Mesothelial cell of epicardium (in vitro differentiated cells): ENCODE results near the gene HSD17B8. TPM values are rescaled to one million over a fixed set of nuclear protein-coding genes. Genes with fewer than 3 reads are reported as not detected.
A peak's percentile ranks its signal among the peaks of the same experiment; 100 is the strongest.

Source experiments
- DNase-seq, 2 experiments: peaks; one replicate each; pipeline ENCODE4 v3.0.0; 2021; ENCODE audit warnings: low spot score in 2 of 2; ENCODE audit not compliant: unreplicated experiment in 2 of 2
- H3K27ac Mint-ChIP-seq: 2 replicates; pipeline ENCODE4 v1.8.0; 2021; ENCODE audit warnings: mixed read lengths
- H3K27me3 Mint-ChIP-seq: 2 replicates; pipeline ENCODE4 v1.8.0; 2021; ENCODE audit warnings: low read depth, mixed read lengths
- H3K36me3 Mint-ChIP-seq: 2 replicates; pipeline ENCODE4 v1.8.0; 2021; ENCODE audit warnings: mixed read lengths
- H3K4me1 Mint-ChIP-seq: 2 replicates; pipeline ENCODE4 v1.8.0; 2021; ENCODE audit warnings: mixed read lengths
- H3K4me3 Mint-ChIP-seq: 2 replicates; pipeline ENCODE4 v1.8.0; 2021; ENCODE audit warnings: mild to moderate bottlenecking, moderate library complexity, mixed read lengths
- H3K9me3 Mint-ChIP-seq: 2 replicates; pipeline ENCODE4 v1.8.0; 2021; ENCODE audit warnings: mixed read lengths
- total RNA-seq: library from RNA; stranded (reverse); gene quantifications from 3 replicates; pipeline ENCODE4 v1.2.1, GENCODE V29; 2021
- TF ChIP-seq, protein P1 (sequence below): fragments of 200-600 bp; sonication (generic); IDR thresholded peaks from one replicate; pipeline ENCODE4 v1.5.0; 2021; ENCODE audit warnings: antibody characterized with exemption; ENCODE audit not compliant: unreplicated experiment

HSD17B8 gene
- total RNA-seq, 1 donor from 2014 or later: 15.0 TPM

DNA sequence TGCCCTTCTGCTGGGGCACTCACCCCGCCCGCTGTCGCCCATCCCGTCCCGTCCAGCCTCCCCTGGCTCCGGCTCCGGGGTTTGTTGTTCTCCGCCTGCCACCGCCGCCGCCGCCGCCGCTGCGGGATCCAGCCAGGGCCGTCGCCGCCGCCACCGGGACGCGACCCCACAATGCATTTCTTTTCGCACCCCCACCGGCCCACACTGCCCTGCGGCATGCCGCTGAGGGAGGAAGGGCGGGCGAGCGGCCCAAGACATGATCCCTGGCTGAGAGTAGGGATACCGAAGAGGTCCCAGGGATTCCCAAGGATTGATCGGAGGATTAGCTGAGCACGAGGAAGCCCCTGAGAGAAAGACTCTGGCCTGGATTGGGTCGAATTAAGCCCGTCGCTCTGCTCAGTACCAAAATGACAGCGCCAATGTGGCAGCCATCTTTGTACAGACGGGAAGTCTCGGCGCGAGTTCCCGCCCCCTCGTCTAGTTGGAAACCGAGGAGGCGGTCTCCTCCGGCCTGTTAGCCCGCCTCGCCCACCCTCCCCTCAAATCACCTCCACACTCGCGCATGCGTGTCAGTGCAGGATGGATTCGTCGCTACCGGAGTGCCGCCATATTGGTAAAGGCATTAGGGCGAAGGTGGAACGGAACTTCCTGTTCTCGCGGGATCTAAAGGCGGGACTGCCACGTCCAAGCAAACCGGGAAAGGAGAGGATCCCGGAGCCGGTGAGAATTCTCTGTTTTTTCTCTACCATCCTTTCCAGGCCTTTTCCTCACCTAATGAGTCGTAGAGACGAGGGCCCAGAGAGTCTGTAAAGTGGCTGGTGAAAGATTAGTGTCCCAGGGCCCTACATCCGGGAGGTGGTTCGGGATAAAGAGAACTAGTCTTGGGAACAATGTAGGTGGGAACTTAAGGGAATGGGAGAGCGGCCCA is 4.0 kb upstream of the HSD17B8 start, which contains the start of the genes RXRB and SLC39A7:
TSS of gene RXRB (minus strand) at position 447 of the 928 bp plus-strand sequence. CDS start at position 258, 189 bp downstream.
TSS of gene SLC39A7 (plus strand) at position 649 of the 928 bp plus-strand sequence. CDS start 379 bp downstream, outside the sequence.
- Mint-ChIP-seq H3K36me3 (peaks cover 23% of the 10 kb centered on the region), H3K9me3 (no peaks in the 10 kb centered on the region), H3K27me3 (no peaks in the 10 kb centered on the region), H3K27ac (peak within 1 kb of the TSS; percentile 99), H3K4me1 (peaks cover 64% of the 10 kb centered on the region), H3K4me3 (peak within 1 kb of the TSS; percentile 99)
- peak; percentile 98 for DNase-seq
- TF ChIP-seq, protein P1, sequence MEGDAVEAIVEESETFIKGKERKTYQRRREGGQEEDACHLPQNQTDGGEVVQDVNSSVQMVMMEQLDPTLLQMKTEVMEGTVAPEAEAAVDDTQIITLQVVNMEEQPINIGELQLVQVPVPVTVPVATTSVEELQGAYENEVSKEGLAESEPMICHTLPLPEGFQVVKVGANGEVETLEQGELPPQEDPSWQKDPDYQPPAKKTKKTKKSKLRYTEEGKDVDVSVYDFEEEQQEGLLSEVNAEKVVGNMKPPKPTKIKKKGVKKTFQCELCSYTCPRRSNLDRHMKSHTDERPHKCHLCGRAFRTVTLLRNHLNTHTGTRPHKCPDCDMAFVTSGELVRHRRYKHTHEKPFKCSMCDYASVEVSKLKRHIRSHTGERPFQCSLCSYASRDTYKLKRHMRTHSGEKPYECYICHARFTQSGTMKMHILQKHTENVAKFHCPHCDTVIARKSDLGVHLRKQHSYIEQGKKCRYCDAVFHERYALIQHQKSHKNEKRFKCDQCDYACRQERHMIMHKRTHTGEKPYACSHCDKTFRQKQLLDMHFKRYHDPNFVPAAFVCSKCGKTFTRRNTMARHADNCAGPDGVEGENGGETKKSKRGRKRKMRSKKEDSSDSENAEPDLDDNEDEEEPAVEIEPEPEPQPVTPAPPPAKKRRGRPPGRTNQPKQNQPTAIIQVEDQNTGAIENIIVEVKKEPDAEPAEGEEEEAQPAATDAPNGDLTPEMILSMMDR: no peak

DNA sequence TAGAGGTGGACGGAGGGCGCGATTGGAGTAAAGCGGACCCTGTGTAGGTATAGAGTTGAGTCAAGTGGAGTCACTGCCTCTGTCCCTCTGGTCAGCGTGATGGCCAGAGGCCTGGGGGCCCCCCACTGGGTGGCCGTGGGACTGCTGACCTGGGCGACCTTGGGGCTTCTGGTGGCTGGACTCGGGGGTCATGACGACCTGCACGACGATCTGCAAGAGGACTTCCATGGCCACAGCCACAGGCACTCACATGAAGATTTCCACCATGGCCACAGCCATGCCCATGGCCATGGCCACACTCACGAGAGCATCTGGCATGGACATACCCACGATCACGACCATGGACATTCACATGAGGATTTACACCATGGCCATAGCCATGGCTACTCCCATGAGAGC is 3.3 kb upstream of the HSD17B8 start:
- Mint-ChIP-seq H3K27ac (peak overlapping the region; percentile 99), H3K4me1 (peaks cover 71% of the 10 kb centered on the region), H3K9me3 (no peaks in the 10 kb centered on the region), H3K27me3 (no peaks in the 10 kb centered on the region), H3K4me3 (peak overlapping the region; percentile 99), H3K36me3 (peaks cover 19% of the 10 kb centered on the region)
- no peak for DNase-seq
- TF ChIP-seq, protein P1: no peak

DNA sequence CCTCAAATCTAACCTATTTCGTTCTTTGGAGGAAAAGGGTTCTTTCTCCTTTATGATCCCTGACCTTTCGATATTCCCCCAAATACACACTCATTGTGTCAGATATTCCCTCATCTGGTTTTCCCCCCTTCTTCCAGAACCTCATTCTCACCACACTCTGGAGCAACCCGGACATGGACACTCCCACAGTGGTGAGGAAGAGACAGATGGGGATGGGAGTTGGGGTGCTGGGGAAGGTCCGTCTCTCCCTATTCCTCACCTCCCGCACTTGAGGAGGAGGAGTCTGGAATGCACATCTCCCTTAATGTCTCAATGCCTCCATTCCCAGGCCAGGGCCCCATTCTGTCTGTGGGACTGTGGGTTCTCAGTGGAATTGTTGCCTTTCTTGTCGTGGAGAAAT is 2.5 kb upstream of the HSD17B8 start:
- Mint-ChIP-seq H3K27ac (peak overlapping the region; percentile 99), H3K4me3 (peak overlapping the region; percentile 99), H3K4me1 (peaks cover 75% of the 10 kb centered on the region), H3K27me3 (no peaks in the 10 kb centered on the region), H3K9me3 (no peaks in the 10 kb centered on the region), H3K36me3 (peaks cover 16% of the 10 kb centered on the region)
- TF ChIP-seq, protein P1: no peak
- no peak for DNase-seq

DNA sequence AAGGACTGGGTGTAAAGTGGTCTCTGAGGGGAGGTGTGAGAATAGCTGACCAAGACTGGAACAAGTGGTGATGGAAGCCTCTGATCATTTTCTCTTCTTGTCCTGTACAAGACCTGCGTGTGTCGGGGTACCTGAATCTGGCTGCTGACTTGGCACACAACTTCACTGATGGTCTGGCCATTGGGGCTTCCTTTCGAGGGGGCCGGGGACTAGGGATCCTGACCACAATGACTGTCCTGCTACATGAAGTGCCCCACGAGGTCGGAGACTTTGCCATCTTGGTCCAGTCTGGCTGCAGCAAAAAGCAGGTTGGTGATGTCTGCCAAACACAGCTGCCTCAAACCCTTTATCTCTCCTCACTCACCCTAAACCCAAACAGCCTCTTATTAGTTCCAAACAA is 1.7 kb upstream of the HSD17B8 start:
- DNase-seq: no peak
- Mint-ChIP-seq H3K27ac (peak overlapping the region; percentile 30), H3K4me3 (peak overlapping the region; percentile 99), H3K27me3 (no peaks in the 10 kb centered on the region), H3K9me3 (no peaks in the 10 kb centered on the region), H3K36me3 (peaks cover 16% of the 10 kb centered on the region), H3K4me1 (peaks cover 71% of the 10 kb centered on the region)
- TF ChIP-seq, protein P1: no peak

DNA sequence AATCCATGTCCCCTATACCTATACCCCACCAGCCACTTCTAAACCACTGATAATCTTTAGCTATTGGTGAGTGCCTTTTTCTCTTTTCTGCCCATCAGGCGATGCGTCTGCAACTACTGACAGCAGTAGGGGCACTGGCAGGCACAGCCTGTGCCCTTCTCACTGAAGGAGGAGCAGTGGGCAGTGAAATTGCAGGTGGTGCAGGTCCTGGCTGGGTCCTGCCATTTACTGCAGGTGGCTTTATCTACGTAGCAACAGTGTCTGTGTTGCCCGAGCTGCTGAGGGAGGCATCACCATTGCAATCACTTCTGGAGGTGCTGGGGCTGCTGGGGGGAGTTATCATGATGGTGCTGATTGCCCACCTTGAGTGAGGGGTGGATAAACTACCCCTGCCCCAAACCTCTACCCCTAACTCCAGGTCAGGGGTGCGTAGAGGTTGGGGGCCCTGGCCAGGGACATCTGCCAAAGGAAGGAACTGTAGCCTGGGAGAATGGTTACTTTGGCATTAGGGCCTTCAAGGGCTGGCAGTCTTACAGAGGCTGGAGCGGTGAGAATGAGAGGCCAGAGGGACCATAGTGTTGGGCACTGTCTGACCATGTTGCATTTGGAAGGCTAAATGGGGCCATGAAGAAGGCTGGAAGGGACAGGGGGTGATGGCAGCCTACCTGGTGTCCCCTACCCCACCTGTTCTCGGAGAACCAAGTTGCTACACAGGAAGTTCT is 851 bp upstream of the HSD17B8 start:
- H3K9me3 Mint-ChIP-seq: no peaks in the 10 kb centered on the region
- H3K36me3 Mint-ChIP-seq: peaks cover 16% of the 10 kb centered on the region
- H3K4me1 Mint-ChIP-seq: peaks cover 63% of the 10 kb centered on the region
- H3K4me3 Mint-ChIP-seq: peak overlapping the region; percentile 99
- H3K27me3 Mint-ChIP-seq: no peaks in the 10 kb centered on the region
- no peak for DNase-seq
- TF ChIP-seq, protein P1: no peak
- peak overlapping the region; percentile 85 for H3K27ac Mint-ChIP-seq
